Uterus (tissue), 2 donors: ENCODE results near the gene ULBP3.

Source experiments
- POLR2A ChIP-seq, 2 donors: fragments of 450-650 bp; IDR thresholded peaks; one replicate each; pipeline ENCODE4 v1.6.1; 2016; ENCODE audit warnings: antibody characterized with exemption in 2 of 2, mild to moderate bottlenecking in 1 of 2, moderate library complexity in 1 of 2
- TF ChIP-seq, protein P1 (sequence below), 4 experiments: fragments of 200-600 bp in 2 of 4; fragments of 450-650 bp in 2 of 4; sonication (generic) in 2 of 4; IDR thresholded peaks; one replicate each; pipeline ENCODE4 v1.5.1; 2016 to 2019; ENCODE audit warnings: antibody characterized with exemption in 4 of 4, mild to moderate bottlenecking in 2 of 4, moderate library complexity in 1 of 4

DNA sequence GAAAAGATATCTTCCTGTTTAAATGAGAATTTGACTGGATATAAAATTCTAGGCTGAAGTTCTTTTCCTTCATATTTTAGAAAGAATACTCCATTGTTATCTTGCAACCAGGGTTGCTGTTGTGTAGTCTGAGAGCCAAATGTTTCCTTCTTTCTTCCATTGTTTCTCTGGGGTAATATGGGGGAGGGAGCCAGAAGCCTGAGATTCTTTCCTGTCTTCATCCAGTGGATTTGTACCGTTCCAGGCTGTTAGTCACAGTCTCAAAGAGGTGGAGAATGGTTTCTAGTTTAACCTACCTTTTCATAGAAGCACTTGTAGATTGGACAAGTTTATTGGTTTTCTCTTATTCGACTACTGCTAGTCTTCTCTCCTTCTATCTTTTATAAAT, 6.1 kb upstream of the ULBP3 start:
- TF ChIP-seq, protein P1, sequence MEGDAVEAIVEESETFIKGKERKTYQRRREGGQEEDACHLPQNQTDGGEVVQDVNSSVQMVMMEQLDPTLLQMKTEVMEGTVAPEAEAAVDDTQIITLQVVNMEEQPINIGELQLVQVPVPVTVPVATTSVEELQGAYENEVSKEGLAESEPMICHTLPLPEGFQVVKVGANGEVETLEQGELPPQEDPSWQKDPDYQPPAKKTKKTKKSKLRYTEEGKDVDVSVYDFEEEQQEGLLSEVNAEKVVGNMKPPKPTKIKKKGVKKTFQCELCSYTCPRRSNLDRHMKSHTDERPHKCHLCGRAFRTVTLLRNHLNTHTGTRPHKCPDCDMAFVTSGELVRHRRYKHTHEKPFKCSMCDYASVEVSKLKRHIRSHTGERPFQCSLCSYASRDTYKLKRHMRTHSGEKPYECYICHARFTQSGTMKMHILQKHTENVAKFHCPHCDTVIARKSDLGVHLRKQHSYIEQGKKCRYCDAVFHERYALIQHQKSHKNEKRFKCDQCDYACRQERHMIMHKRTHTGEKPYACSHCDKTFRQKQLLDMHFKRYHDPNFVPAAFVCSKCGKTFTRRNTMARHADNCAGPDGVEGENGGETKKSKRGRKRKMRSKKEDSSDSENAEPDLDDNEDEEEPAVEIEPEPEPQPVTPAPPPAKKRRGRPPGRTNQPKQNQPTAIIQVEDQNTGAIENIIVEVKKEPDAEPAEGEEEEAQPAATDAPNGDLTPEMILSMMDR (IDR thresholded peaks at IDR 0.05), result no peak
- TF ChIP-seq POLR2A (IDR thresholded peaks at IDR 0.05), result no peak
